B cell (primary cell): ENCODE data around the gene PACRG. TPM values are rescaled to one million over a fixed set of nuclear protein-coding genes. Genes with fewer than 3 reads are reported as not detected.

Experiments
- ATAC-seq: fragments of 200-7000 bp; cut with Tn5 transposase; one replicate; pipeline ENCODE4 v1.10.0; 2021; ENCODE audit warnings: low read depth, mild to moderate bottlenecking, moderate number of reproducible peaks, moderate library complexity
- CTCF ChIA-PET: fragments of 350-600 bp; sonication (Branson Sonifier 250); formaldehyde crosslinking; loops from one replicate; lab custom pipeline; 2021; ENCODE audit warnings: antibody characterized with exemption, inconsistent platforms; lab: Charles Lee
- POLR2A ChIA-PET: fragments of 350-600 bp; sonication (Branson Sonifier 250); formaldehyde crosslinking; loops from one replicate; lab custom pipeline; 2021; ENCODE audit warnings: antibody characterized with exemption; lab: Charles Lee
- DNase-seq: peaks from one replicate; pipeline ENCODE4 v3.0.0; 2013
- H2AFZ ChIP-seq: 2 replicates; pipeline ENCODE4 v1.6.1; 2012; ENCODE audit warnings: mild to moderate bottlenecking, low read depth, low read length; ENCODE audit not compliant: insufficient read depth, poor library complexity, severe bottlenecking
- H3K27ac ChIP-seq, 2 donors: 1 replicate in 1 of 2; 2 replicates in 1 of 2; pipeline ENCODE4 v1.5.1; 2012 to 2013; ENCODE audit warnings: low read length in 2 of 2, mild to moderate bottlenecking in 2 of 2, moderate library complexity in 1 of 2
- H3K27me3 ChIP-seq, 4 experiments: fragments of 200-600 bp in 1 of 4; sonication (generic) in 1 of 4; replicated peaks in 1 of 4; 1 replicate in 2 of 4; 2 replicates in 2 of 4; pipeline versions ENCODE4 v1.6.1 to v1.7.0; 2013 to 2016; ENCODE audit warnings: low read length in 3 of 4, mild to moderate bottlenecking in 2 of 4, mixed read lengths in 1 of 4, moderate library complexity in 1 of 4; ENCODE audit not compliant: insufficient read depth in 4 of 4, control insufficient read depth in 3 of 4; ENCODE audit errors: control extremely low read depth in 1 of 4
- H3K36me3 ChIP-seq, 2 experiments: replicated peaks in 1 of 2; 1 replicate in 1 of 2; 2 replicates in 1 of 2; pipeline versions ENCODE4 v1.6.1 to v1.7.1; 2013; ENCODE audit warnings: low read length in 1 of 2; ENCODE audit not compliant: insufficient read depth in 2 of 2, control insufficient read depth in 1 of 2; ENCODE audit errors: control extremely low read depth in 1 of 2, extremely low read depth in 1 of 2
- H3K4me1 ChIP-seq, 2 donors: fragments of 200-600 bp in 1 of 2; sonication (generic) in 1 of 2; 1 replicate in 1 of 2; 2 replicates in 1 of 2; pipeline versions ENCODE4 v1.5.1 to v1.6.1; 2013 to 2017; ENCODE audit warnings: low read length in 2 of 2; ENCODE audit not compliant: control insufficient read depth in 2 of 2, insufficient read depth in 2 of 2
- H3K4me2 ChIP-seq: replicated peaks from 2 replicates; pipeline ENCODE3; 2012; ENCODE audit warnings: mild to moderate bottlenecking, low read depth, low read length; ENCODE audit not compliant: poor library complexity, severe bottlenecking
- H3K4me3 ChIP-seq, 5 experiments: fragments of 200-600 bp in 1 of 5; sonication (generic) in 1 of 5; 1 replicate in 3 of 5; 2 replicates in 2 of 5; pipeline versions ENCODE4 v1.5.1 to v1.7.0; 2011 to 2016; ENCODE audit warnings: low read length in 4 of 5, mild to moderate bottlenecking in 4 of 5, low read depth in 2 of 5, control low read depth in 1 of 5, moderate library complexity in 1 of 5; ENCODE audit not compliant: insufficient read depth in 1 of 5; ENCODE audit errors: control extremely low read depth in 1 of 5, extremely low read depth in 1 of 5
- H3K79me2 ChIP-seq: fragments of 200-600 bp; sonication (generic); one replicate; pipeline ENCODE4 v1.6.0; 2016; ENCODE audit warnings: low read length; ENCODE audit not compliant: control insufficient read depth, insufficient read depth
- H3K9ac ChIP-seq: fragments of 200-600 bp; sonication (generic); 2 replicates; pipeline ENCODE4 v1.6.1; 2017; ENCODE audit warnings: mild to moderate bottlenecking, low read length, moderate library complexity
- H3K9me3 ChIP-seq, 3 donors: one replicate each; pipeline versions ENCODE4 v1.6.1 to v1.7.1; 2013; ENCODE audit warnings: low read length in 2 of 3; ENCODE audit not compliant: control insufficient read depth in 2 of 3, insufficient read depth in 1 of 3; ENCODE audit errors: control extremely low read depth in 1 of 3
- H4K20me1 ChIP-seq: 2 replicates; pipeline ENCODE4 v1.6.0; 2012; ENCODE audit warnings: mild to moderate bottlenecking, low read length; ENCODE audit not compliant: insufficient read depth, control insufficient read depth, poor library complexity, severe bottlenecking
- H3K27ac Mint-ChIP-seq: one replicate; pipeline ENCODE4 v1.8.0; 2021; ENCODE audit warnings: mixed read lengths
- H3K27me3 Mint-ChIP-seq: one replicate; pipeline ENCODE4 v1.8.0; 2021; ENCODE audit warnings: mixed read lengths
- H3K4me1 Mint-ChIP-seq: one replicate; pipeline ENCODE4 v1.8.0; 2021; ENCODE audit warnings: mixed read lengths
- H3K4me3 Mint-ChIP-seq: one replicate; pipeline ENCODE4 v1.8.0; 2021; ENCODE audit warnings: mixed read lengths
- H3K9me3 Mint-ChIP-seq: one replicate; pipeline ENCODE4 v1.8.0; 2022; ENCODE audit warnings: mixed read lengths; ENCODE audit not compliant: insufficient read depth
- CTCF ChIP-seq: fragments of 200-600 bp; IDR thresholded peaks from one replicate; pipeline ENCODE4 v1.8.0; 2022; ENCODE audit warnings: antibody characterized with exemption, mild to moderate bottlenecking
- EZH2 ChIP-seq: IDR thresholded peaks from 2 replicates; pipeline ENCODE4 v1.6.1; 2012; ENCODE audit warnings: borderline replicate concordance, low read depth, mild to moderate bottlenecking, moderate library complexity, low read length; ENCODE audit not compliant: insufficient read depth, poor library complexity, severe bottlenecking
- WGBS: methylation state at CpG from one replicate; pipeline ENCODE4 v1.1.5; 2013; ENCODE audit warnings: missing lambda C conversion rate; ENCODE audit not compliant: insufficient coverage; 5-methylcytosine and 5-hydroxymethylcytosine counted together
- intact Hi-C: fragments of 100-400 bp; cut with micrococcal nuclease; formaldehyde crosslinking; loops from one replicate; pipeline ENCODE4 v1.10.0; 2022
- polyA plus RNA-seq: library from polyadenylated mRNA; depleted of rRNA; stranded (reverse); fragments of >200 nt; gene quantifications from 2 replicates; pipeline ENCODE4 v1.2.3, GENCODE V29; 2012
- total RNA-seq, 2 donors: library from RNA; stranded (reverse); fragments of 120-200 nt in 1 of 2; gene quantifications; 1 replicate in 1 of 2; 2 replicates in 1 of 2; pipeline versions ENCODE4 v1.2.3 to v1.2.4, GENCODE V29; 2013 to 2022

Gene PACRG
- total and polyA plus RNA-seq, 2 donors (not counting 1 experiment from before 2014, with no cell fraction given): not detected

DNA sequence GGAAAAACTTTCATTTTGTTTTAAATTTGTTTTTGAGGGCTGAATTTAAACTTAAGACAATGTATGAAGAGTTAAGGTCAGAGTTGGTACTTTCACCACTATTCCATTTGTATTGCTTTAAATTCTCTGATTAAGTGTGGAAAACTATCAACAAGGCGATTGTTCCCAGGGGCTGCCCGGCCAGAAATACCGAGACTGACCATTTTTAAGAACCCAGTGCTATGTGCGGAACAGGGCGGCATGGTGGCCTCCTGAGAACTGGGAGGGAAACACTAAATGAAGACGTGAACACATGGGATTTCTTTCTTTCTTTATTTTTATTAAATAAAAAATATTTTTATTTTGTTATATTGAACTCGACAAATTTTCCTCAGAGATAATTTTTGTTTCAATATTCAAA is 465.6 kb downstream of the PACRG start:
- Histone ChIP-seq H3K27me3 (no peaks in the 10 kb centered on the region), H3K27ac (no peak overlapping the region), H4K20me1 (no peaks in the 10 kb centered on the region), H3K9me3 (peaks cover 0 to 3% (median 0%) of the 10 kb centered on the region in 3 donors), H3K9ac (no peak overlapping the region), H3K4me1 (no peaks in the 10 kb centered on the region), H3K4me3 (no peak overlapping the region), H2AFZ (no peak overlapping the region), H3K4me2 (no peak overlapping the region), H3K36me3 (no peaks in the 10 kb centered on the region), H3K79me2 (no peaks in the 10 kb centered on the region)
- ATAC-seq (no peak), DNase-seq (no peak)
- POLR2A ChIA-PET: no interaction called here
- H3K4me3 Mint-ChIP-seq: no peak overlapping the region
- intact Hi-C loops: no loop called here
- WGBS: 94% methylated on average over 3 of the region's 7 CpGs
- TF ChIP-seq EZH2 (no peak), CTCF (no peak)
- H3K27me3 Mint-ChIP-seq: peaks cover 8% of the 10 kb centered on the region
- CTCF ChIA-PET: no interaction called here
- H3K9me3 Mint-ChIP-seq: no peaks in the 10 kb centered on the region
- H3K4me1 Mint-ChIP-seq: no peaks in the 10 kb centered on the region
- H3K27ac Mint-ChIP-seq: no peak overlapping the region

DNA sequence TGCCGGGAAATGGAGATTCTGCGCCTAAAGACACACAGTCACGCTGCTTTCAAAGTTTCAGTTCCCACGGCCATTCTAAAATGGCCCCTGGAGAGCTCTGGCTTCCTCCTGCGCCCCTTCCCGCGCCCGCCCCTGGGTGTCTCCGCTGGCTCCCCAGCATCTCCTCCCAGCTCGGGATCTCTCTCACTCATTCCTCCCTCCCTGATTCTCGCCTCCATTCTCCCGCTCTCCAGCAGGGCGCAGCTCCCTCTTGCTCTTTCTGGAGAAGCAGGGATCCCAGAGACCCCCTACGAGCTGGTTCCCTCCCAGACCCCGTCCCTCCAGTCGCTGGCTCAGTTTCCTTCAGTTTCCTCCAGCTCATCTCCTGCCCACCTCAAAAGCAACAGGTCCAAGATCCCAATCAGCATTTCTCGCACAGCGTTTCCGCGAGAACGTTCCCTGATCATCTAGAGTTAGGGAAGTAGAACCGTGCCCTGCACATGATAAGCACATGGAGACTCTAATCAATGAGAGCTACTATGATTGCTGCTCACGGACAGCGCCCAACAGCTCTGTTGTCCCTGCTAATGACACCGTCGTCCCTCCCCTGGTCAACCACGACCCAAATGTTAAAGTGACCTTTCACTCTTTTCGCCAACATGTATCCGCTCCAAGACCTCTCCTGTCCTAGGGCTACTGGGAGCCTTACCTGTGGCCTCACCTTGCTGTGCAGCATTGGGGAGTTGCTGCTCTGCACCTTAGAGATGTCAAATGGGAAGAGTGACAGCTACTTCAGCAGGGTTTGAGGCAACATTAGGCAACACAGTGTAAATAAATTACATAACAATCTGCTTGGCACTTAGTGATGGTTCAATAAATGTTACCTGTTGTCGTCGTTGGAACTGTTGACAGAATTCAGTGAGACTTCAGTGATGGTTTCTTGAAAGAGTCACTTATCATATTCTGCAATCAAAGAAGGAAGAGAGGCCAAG is 468.2 kb downstream of the PACRG start:
- CTCF ChIA-PET: no interaction called here

More for the DNA sequence above, 468.2 kb downstream of the PACRG start:
- Histone ChIP-seq H3K9ac (no peak overlapping the region), H3K4me3 (no peak overlapping the region), H3K9me3 (peaks cover 0 to 3% (median 0%) of the 10 kb centered on the region in 3 donors), H3K79me2 (no peaks in the 10 kb centered on the region), H3K4me2 (no peak overlapping the region), H2AFZ (no peak overlapping the region), H3K4me1 (no peaks in the 10 kb centered on the region), H3K36me3 (no peaks in the 10 kb centered on the region), H3K27ac (no peak overlapping the region), H3K27me3 (no peaks in the 10 kb centered on the region), H4K20me1 (no peaks in the 10 kb centered on the region)
- Mint-ChIP-seq H3K4me3 (no peak overlapping the region), H3K4me1 (no peaks in the 10 kb centered on the region), H3K9me3 (no peaks in the 10 kb centered on the region), H3K27me3 (peaks cover 8% of the 10 kb centered on the region), H3K27ac (no peak overlapping the region)
- POLR2A ChIA-PET: no interaction called here
- ATAC-seq (no peak), DNase-seq (no peak)
- TF ChIP-seq EZH2: no peak
- TF ChIP-seq CTCF: no peak
- intact Hi-C loops: no loop called here
- 96% methylated on average over 30 of the region's 31 CpGs for WGBS
